ENCODE data around the gene GALNT8.

GALNT8 gene

DNA sequence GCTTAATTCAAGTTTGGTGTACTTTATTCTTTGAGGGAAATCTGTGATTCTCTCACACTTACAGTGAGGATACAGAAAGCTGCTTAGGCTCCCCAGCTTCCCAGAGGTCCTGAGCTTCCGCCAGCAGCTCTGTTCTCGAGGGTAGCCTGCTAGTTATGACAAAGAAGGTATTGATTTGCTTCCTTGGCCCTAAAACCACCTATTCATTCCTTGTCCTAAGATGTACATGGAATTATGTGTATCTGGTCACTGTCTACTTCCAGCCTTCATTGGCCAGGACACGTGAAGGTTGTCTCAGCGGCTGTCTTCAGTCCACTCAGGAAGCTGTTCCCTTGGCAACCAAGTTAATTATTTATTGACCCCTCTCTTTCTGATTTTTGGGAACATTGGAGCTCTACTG is 55.7 kb downstream of the GALNT8 start:
- Histone ChIP-seq H3K27me3 (ENCODE audit: insufficient read depth, low read depth, severe bottlenecking) (no peaks in the 10 kb centered on the region), H3K9me3 (ENCODE audit: severe bottlenecking) (no peaks in the 10 kb centered on the region)
- TF ChIP-seq, protein P1, sequence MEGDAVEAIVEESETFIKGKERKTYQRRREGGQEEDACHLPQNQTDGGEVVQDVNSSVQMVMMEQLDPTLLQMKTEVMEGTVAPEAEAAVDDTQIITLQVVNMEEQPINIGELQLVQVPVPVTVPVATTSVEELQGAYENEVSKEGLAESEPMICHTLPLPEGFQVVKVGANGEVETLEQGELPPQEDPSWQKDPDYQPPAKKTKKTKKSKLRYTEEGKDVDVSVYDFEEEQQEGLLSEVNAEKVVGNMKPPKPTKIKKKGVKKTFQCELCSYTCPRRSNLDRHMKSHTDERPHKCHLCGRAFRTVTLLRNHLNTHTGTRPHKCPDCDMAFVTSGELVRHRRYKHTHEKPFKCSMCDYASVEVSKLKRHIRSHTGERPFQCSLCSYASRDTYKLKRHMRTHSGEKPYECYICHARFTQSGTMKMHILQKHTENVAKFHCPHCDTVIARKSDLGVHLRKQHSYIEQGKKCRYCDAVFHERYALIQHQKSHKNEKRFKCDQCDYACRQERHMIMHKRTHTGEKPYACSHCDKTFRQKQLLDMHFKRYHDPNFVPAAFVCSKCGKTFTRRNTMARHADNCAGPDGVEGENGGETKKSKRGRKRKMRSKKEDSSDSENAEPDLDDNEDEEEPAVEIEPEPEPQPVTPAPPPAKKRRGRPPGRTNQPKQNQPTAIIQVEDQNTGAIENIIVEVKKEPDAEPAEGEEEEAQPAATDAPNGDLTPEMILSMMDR (IDR thresholded peaks at IDR 0.05; ENCODE audit: low read depth, low read length) = no peak

DNA sequence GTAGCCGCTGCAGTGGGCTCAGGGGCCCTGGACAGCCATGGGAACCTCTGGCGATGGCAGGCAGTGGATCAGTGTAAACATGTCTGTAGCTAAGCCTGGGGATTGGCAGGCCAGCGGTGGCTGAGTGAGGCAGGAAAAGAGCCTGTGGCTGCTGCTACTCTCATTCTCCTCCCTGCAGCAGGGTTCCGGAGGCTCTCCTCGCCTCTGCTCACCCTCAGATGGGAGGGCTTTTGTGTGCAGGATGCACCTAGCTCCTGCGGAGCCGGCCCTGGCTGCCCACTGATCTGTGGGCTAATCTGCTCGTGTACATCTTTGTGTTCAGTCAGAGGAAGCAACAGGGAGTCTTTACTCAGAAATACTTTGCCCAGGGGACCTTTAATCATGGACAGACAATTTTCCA is 59.5 kb downstream of the GALNT8 start:
- no peak for DNase-seq
- Histone ChIP-seq H3K27me3 (ENCODE audit: insufficient read depth, low read depth, severe bottlenecking) (no peaks in the 10 kb centered on the region), H3K4me3 (ENCODE audit: low read depth, low read length) (no peak overlapping the region), H3K9me3 (ENCODE audit: severe bottlenecking) (no peaks in the 10 kb centered on the region), H3K36me3 (no peaks in the 10 kb centered on the region), H3K27ac (no peak overlapping the region)
- TF ChIP-seq, protein P1 (IDR thresholded peaks at IDR 0.05; ENCODE audit: low read depth, low read length) = no peak

More for the DNA sequence above, 55.7 kb downstream of the GALNT8 start:
- Histone ChIP-seq H3K4me3 (ENCODE audit: low read depth, low read length) (no peak overlapping the region), H3K36me3 (peaks cover 5% of the 10 kb centered on the region), H3K27ac (no peak overlapping the region)
- DNase-seq = no peak

DNA sequence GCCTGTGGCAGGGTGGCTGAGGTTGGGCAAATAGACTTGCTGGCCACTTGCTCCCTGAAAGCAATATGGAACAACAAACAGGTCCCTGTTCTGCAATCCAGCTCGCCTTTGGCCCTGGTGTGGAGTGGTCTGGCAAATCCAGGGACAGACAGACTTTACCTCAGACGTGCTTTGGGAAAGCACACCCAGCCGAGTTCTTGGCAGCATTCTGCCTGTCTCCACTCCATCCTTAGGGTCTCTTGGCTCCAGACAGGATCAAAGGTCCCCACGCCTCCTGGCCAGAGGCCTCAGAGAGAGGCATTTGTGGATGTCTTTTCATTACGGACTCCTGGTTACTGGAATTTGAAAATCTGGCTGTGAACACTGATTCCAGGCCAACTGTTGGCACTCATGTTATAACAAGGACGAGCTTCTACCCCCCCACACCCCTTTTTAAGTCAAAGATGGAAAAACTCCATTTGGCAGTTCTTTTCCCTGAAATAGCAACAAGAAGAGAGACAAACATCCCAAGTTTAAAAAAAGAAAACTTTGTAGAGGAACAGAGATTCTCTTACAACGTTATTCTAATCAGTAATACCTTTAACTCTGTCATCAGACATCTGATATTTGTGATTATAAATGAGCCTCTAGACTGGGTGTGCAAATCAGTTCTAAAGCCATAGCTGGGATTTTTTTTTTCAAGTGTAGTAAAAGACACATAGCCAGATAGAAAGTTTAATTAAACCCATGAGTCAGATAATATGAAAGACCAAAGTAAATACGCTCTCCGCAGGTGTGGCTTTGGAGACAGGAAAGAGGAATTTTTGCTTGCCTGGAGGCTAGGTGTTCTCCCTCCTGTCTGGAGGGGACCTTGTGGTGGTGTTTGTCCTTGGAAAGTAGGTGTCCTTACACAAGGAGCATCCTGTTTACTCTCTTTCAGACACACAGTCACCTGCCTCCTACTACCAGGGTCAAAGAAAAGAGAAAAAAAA is 60.7 kb downstream of the GALNT8 start:
- Histone ChIP-seq H3K36me3 (no peaks in the 10 kb centered on the region), H3K4me3 (ENCODE audit: low read depth, low read length) (no peak overlapping the region), H3K27ac (no peak overlapping the region), H3K9me3 (ENCODE audit: severe bottlenecking) (no peaks in the 10 kb centered on the region), H3K27me3 (ENCODE audit: insufficient read depth, low read depth, severe bottlenecking) (no peaks in the 10 kb centered on the region)
- TF ChIP-seq, protein P1 (IDR thresholded peaks at IDR 0.05; ENCODE audit: low read depth, low read length) = no peak
- no peak for DNase-seq

DNA sequence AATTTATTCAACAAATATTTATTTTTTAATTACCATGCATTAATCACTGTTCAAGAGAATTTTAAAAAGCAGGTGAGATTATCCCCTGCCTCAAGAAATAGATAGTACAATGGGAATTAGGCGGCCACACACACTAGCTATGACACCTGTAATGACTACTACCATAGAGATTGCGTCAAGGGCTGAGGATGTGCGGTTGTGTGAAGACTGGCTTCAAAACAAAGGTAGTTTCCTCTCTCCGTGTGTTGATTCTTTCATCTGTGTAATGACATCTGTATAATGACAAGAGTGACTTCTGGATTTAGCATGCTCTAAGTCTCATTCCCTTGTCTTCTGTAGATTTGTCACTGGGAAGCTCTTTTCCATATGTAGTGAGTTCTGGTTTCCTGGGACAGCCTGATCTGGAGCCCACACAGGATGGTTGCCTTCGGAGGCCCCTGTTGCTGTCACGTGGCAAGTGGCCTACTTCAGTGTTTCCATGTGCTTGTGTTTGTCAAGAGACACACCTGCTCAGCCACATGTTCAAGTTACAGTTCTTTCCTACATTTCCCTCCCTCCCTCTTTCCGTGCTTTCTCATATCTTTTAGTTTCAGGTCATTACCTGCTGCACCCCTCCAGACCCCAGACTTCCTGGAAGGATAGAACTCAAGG is 64.3 kb downstream of the GALNT8 start:
- H3K9me3 ChIP-seq (ENCODE audit: severe bottlenecking) = no peaks in the 10 kb centered on the region

DNA sequence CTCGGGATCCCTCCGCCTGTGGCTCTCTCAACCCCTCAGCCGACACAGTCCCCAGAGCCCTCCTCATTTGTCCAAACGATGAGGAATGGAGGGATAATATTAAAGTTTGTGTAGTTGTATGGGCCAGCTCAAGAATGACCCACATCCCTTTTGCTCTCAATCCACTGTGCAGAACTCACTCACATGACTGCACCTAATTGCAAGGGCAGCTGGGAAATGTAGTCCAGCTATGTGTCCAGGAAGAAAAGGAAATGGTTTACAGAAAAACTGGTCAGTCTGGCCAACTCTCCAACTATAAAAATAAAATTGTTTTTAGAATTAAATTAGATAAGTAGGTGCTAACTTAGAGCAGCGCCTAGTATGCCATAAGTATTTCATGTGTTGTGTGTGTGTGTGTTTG is 66.6 kb downstream of the GALNT8 start:
- TF ChIP-seq, protein P1 (IDR thresholded peaks at IDR 0.05; ENCODE audit: low read depth, low read length) = no peak
- Histone ChIP-seq H3K9me3 (ENCODE audit: severe bottlenecking) (no peaks in the 10 kb centered on the region), H3K4me3 (ENCODE audit: low read depth, low read length) (no peak overlapping the region), H3K36me3 (no peaks in the 10 kb centered on the region), H3K27me3 (ENCODE audit: insufficient read depth, low read depth, severe bottlenecking) (no peaks in the 10 kb centered on the region), H3K27ac (no peak overlapping the region)
- DNase-seq = no peak

More for the DNA sequence above, 64.3 kb downstream of the GALNT8 start:
- TF ChIP-seq, protein P1 (IDR thresholded peaks at IDR 0.05; ENCODE audit: low read depth, low read length) = no peak
- DNase-seq = no peak
- Histone ChIP-seq H3K27ac (no peak overlapping the region), H3K36me3 (no peaks in the 10 kb centered on the region), H3K4me3 (ENCODE audit: low read depth, low read length) (no peak overlapping the region), H3K27me3 (ENCODE audit: insufficient read depth, low read depth, severe bottlenecking) (no peaks in the 10 kb centered on the region)

Data from WERI-Rb-1 (cell line).